ENCODE measurements around the gene IL25. TPM values are rescaled to one million over a fixed set of nuclear protein-coding genes. Genes with fewer than 3 reads are reported as not detected.

IL25 gene
- total and polyA plus RNA-seq, 2 of the 8 experiments (the other 6 are each of a cell fraction or from before 2014, with no cell fraction given): not detected

DNA sequence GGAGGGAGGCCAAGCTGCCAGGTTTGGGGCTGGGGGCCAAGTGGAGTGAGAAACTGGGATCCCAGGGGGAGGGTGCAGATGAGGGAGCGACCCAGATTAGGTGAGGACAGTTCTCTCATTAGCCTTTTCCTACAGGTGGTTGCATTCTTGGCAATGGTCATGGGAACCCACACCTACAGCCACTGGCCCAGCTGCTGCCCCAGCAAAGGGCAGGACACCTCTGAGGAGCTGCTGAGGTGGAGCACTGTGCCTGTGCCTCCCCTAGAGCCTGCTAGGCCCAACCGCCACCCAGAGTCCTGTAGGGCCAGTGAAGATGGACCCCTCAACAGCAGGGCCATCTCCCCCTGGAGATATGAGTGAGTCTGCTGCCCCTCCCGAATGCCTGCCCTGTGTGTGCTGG is 432 bp downstream of the IL25 start:
- H3K27me3 ChIP-seq (replicated peaks in 1 of 4; ENCODE audit: control insufficient read depth in 3 of 4, extremely low read depth in 1 of 4, insufficient read depth in 3 of 4, low read length in 3 of 4): peaks cover 0 to 21% (median 12%) of the 10 kb centered on the region in 4 experiments; a peak in 6 of 7 replicates
- no peak overlapping the region for H3K23ac ChIP-seq (ENCODE audit: insufficient read length)
- no peaks in the 10 kb centered on the region for H3K79me1 ChIP-seq (ENCODE audit: low read depth, low read length)
- 91% methylated on average over 3 of the region's 3 CpGs; no CpG with 5 or more reads in 1 of the 2 experiments for WGBS, 2 experiments (ENCODE audit: extremely low coverage in 1 of 2, insufficient coverage in 1 of 2, insufficient read length in 1 of 2, insufficient replicate concordance in 2 of 2, low coverage in 1 of 2, low lambda C conversion rate in 2 of 2, missing lambda C conversion rate in 1 of 2)
- H2BK5ac ChIP-seq (ENCODE audit: low read depth, low read length): no peak overlapping the region
- H2BK15ac ChIP-seq (ENCODE audit: low read length): no peak overlapping the region
- H4K8ac ChIP-seq (ENCODE audit: extremely low read depth, insufficient read depth, low read length): no peak overlapping the region
- H3K4me3 ChIP-seq (ENCODE audit: extremely low read depth in 1 of 4, insufficient read depth in 2 of 4, low read depth in 3 of 4, low read length in 4 of 4): no peak overlapping the region
- H3K23me2 ChIP-seq (ENCODE audit: low read depth, low read length): no peaks in the 10 kb centered on the region
- CTCF ChIA-PET (ENCODE audit: partially characterized antibody): interaction anchor here (0.5 to 15.0 kb wide), 5 partner anchors 12 to 457 kb away, joined by 3 to 333 read pairs (median 4); partner anchors contain the start of genes EFS and SLC22A17
- H3K79me2 ChIP-seq (ENCODE audit: control insufficient read depth in 1 of 2, insufficient read depth in 2 of 2, low read length in 2 of 2): no peaks in the 10 kb centered on the region
- no peaks in the 10 kb centered on the region for H3K9me3 ChIP-seq (ENCODE audit: insufficient read depth in 2 of 2, low read depth in 1 of 2, low read length in 1 of 2)
- no peak overlapping the region for H2BK20ac ChIP-seq (ENCODE audit: low read length)
- no peak overlapping the region for H2AFZ ChIP-seq (ENCODE audit: low read length)
- no peak overlapping the region for H4K5ac ChIP-seq (ENCODE audit: insufficient read length, low read depth, low read length)
- no peak overlapping the region for H3K14ac ChIP-seq (ENCODE audit: insufficient read length)
- FAIRE-seq: no peak
- H3K4ac ChIP-seq (replicated peaks; ENCODE audit: insufficient read length, low read depth, low read length): no peak overlapping the region
- H2BK120ac ChIP-seq (replicated peaks; ENCODE audit: low read depth, low read length): no peak overlapping the region
- H3K27ac ChIP-seq (ENCODE audit: low read depth, low read length): no peak overlapping the region
- no peaks in the 10 kb centered on the region for H4K20me1 ChIP-seq (replicated peaks in 1 of 2; ENCODE audit: control insufficient read depth in 1 of 2, insufficient read depth in 2 of 2, low read length in 2 of 2)
- DNase-seq (ENCODE audit: low read depth in 1 of 2, low spot score in 2 of 2): no peak
- peaks cover 0 to 10% (median 3%) of the 10 kb centered on the region in 4 experiments; a peak in 3 of 7 replicates for H3K4me1 ChIP-seq (replicated peaks in 1 of 4; ENCODE audit: control insufficient read depth in 3 of 4, insufficient read depth in 4 of 4, low read length in 3 of 4)
- H2AK5ac ChIP-seq (ENCODE audit: low read depth, low read length): no peak overlapping the region
- no peaks in the 10 kb centered on the region for H3K36me3 ChIP-seq (ENCODE audit: control insufficient read depth in 2 of 4, insufficient read depth in 4 of 4, low read length in 3 of 4)
- H4K91ac ChIP-seq (replicated peaks; ENCODE audit: insufficient read length, low read length): no peak overlapping the region
- H3K18ac ChIP-seq (ENCODE audit: extremely low read depth, low read length): no peak overlapping the region
- H3K56ac ChIP-seq (replicated peaks; ENCODE audit: insufficient read length, low read depth, low read length): no peak overlapping the region
- POLR2A ChIA-PET (ENCODE audit: partially characterized antibody): interaction anchor here (0.7 to 1.2 kb wide), 2 partner anchors 9 to 83 kb away, joined by 3 to 4 read pairs; no protein-coding TSS in a partner anchor
- H3K4me2 ChIP-seq (ENCODE audit: insufficient read depth in 1 of 2, low read depth in 2 of 2, low read length in 2 of 2): no peak overlapping the region
- H2BK12ac ChIP-seq (ENCODE audit: low read depth, low read length): no peak overlapping the region
- H3K9ac ChIP-seq (replicated peaks in 1 of 4; ENCODE audit: extremely low read depth in 1 of 4, low read depth in 3 of 4, low read length in 3 of 4): no peak overlapping the region
- no peak for TF ChIP-seq TBP (IDR thresholded peaks at IDR 0.05; ENCODE audit: low read depth, low read length)
- TF ChIP-seq HDAC2 (IDR thresholded peaks at IDR 0.05; ENCODE audit: borderline replicate concordance in 1 of 2, low read depth in 2 of 2, low read length in 2 of 2): no peak
- TF ChIP-seq CREB1 (IDR thresholded peaks at IDR 0.05): no peak
- no peak for TF ChIP-seq SRF (IDR thresholded peaks at IDR 0.05; ENCODE audit: low read depth, low read length)
- no peak for TF ChIP-seq CBX8 (IDR thresholded peaks at IDR 0.05; ENCODE audit: borderline replicate concordance, low read depth, low read length)
- TF ChIP-seq SIN3A (conservative IDR thresholded peaks at IDR 0.05 in 1 of 2, IDR thresholded peaks at IDR 0.05 in 1 of 2; ENCODE audit: low read depth in 1 of 2, low read length in 2 of 2): no peak
- no peak for TF ChIP-seq CEBPB (IDR thresholded peaks at IDR 0.05; ENCODE audit: low read depth, low read length)
- TF ChIP-seq RXRA (IDR thresholded peaks at IDR 0.05; ENCODE audit: insufficient read depth, low read depth, low read length): no peak
- TF ChIP-seq, protein P1, sequence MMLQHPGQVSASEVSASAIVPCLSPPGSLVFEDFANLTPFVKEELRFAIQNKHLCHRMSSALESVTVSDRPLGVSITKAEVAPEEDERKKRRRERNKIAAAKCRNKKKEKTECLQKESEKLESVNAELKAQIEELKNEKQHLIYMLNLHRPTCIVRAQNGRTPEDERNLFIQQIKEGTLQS (IDR thresholded peaks at IDR 0.05; ENCODE audit: insufficient read depth, low read depth, low read length): no peak
- TF ChIP-seq JUND (IDR thresholded peaks at IDR 0.05; ENCODE audit: low read length): no peak
- TF ChIP-seq TAF7 (optimal IDR thresholded peaks at IDR 0.05; ENCODE audit: borderline replicate concordance, low read depth, low read length): no peak
- TF ChIP-seq RBBP5 (IDR thresholded peaks at IDR 0.05; ENCODE audit: borderline replicate concordance, low read depth, low read length): no peak
- no peak for TF ChIP-seq JUN (IDR thresholded peaks at IDR 0.05; ENCODE audit: low read depth, low read length)
- TF ChIP-seq TCF12 (IDR thresholded peaks at IDR 0.05; ENCODE audit: low read depth, low read length): no peak

Data from H1 (cell line).